Endothelial cell of umbilical vein (primary cell): Measurements from ENCODE around the gene GALK1. TPM values are rescaled to one million over a fixed set of nuclear protein-coding genes. Genes with fewer than 3 reads are reported as not detected.

Source experiments
- BruUV-seq: library from RNA; stranded (reverse); fragments of 400-500 nt; replicated peaks from 2 replicates; lab custom pipeline; 2021; lab: Mats Ljungman, UMichigan
- CTCF ChIA-PET: fragments of 300-600, 350-600 bp; sonication (Branson Sonifier 250); formaldehyde crosslinking; loops from one replicate; lab custom pipeline; 2021; ENCODE audit warnings: antibody characterized with exemption, inconsistent platforms; lab: Charles Lee
- POLR2A ChIA-PET: fragments of 300-600, 350-600 bp; sonication (Branson Sonifier 250); formaldehyde crosslinking; loops from one replicate; lab custom pipeline; 2021; ENCODE audit warnings: antibody characterized with exemption, inconsistent platforms; lab: Charles Lee
- DNase-seq: peaks from one replicate; pipeline ENCODE4 v3.0.0-alpha.2; 2011; ENCODE audit warnings: low read depth, low spot score
- FAIRE-seq: peaks from 2 replicates; lab custom pipeline; 2011; peaks lifted over from hg19 to GRCh38; lab: Jason Lieb, UNC
- H2AFZ ChIP-seq: 2 replicates; pipeline ENCODE4 v1.6.0; 2012; ENCODE audit warnings: low read depth, low read length, control low read depth, inconsistent platforms
- H3K27ac ChIP-seq: 2 replicates; pipeline ENCODE4 v1.5.1; 2011; ENCODE audit warnings: low read depth, mild to moderate bottlenecking, control low read depth, low read length, moderate library complexity; ENCODE audit not compliant: insufficient read depth
- H3K27me3 ChIP-seq, 2 experiments: 2 replicates each; pipeline versions ENCODE4 v1.6.0 to v1.6.1; 2011; ENCODE audit warnings: low read length in 2 of 2, mixed read lengths in 1 of 2; ENCODE audit not compliant: control insufficient read depth in 2 of 2, insufficient read depth in 2 of 2
- H3K36me3 ChIP-seq, 2 experiments: 2 replicates in 1 of 2; 3 replicates in 1 of 2; pipeline ENCODE4 v1.5.1; 2011; ENCODE audit warnings: low read length in 2 of 2, mild to moderate bottlenecking in 1 of 2, moderate library complexity in 1 of 2; ENCODE audit not compliant: control insufficient read depth in 2 of 2, insufficient read depth in 2 of 2; ENCODE audit errors: extremely low read depth in 1 of 2
- H3K4me1 ChIP-seq: 3 replicates; pipeline ENCODE4 v1.5.1; 2011; ENCODE audit warnings: mild to moderate bottlenecking, low read length; ENCODE audit not compliant: control insufficient read depth, insufficient read depth; ENCODE audit errors: extremely low read depth
- H3K4me2 ChIP-seq: 2 replicates; pipeline ENCODE4 v1.6.1; 2011; ENCODE audit warnings: low read length, control low read depth, mixed read lengths; ENCODE audit not compliant: insufficient read depth
- H3K4me3 ChIP-seq, 3 experiments: fragments of 200-600 bp in 1 of 3; sonication (generic), shearing (Covaris generic) in 1 of 3; replicated peaks in 1 of 3; 2 replicates each; pipeline ENCODE4 v1.5.1; 2011 to 2016; ENCODE audit warnings: control low read depth in 3 of 3, low read length in 3 of 3, mild to moderate bottlenecking in 2 of 3, inconsistent platforms in 1 of 3, low read depth in 1 of 3, moderate library complexity in 1 of 3; ENCODE audit not compliant: insufficient read depth in 1 of 3
- H3K79me2 ChIP-seq: 2 replicates; pipeline ENCODE4 v1.6.0; 2012; ENCODE audit warnings: low read length, inconsistent platforms; ENCODE audit not compliant: control insufficient read depth, insufficient read depth
- H3K9ac ChIP-seq: replicated peaks from 2 replicates; pipeline ENCODE3; 2011; ENCODE audit warnings: low read length, control low read depth; ENCODE audit not compliant: insufficient read depth; ENCODE audit errors: extremely low read depth
- H3K9me1 ChIP-seq: replicated peaks from 3 replicates; pipeline ENCODE4 v1.6.0; 2011; ENCODE audit warnings: mild to moderate bottlenecking, low read length; ENCODE audit not compliant: control insufficient read depth, insufficient read depth; ENCODE audit errors: extremely low read depth
- H3K9me3 ChIP-seq: replicated peaks from 2 replicates; pipeline ENCODE4 v1.5.1; 2012; ENCODE audit warnings: low read length, inconsistent platforms; ENCODE audit not compliant: control insufficient read depth, insufficient read depth
- H4K20me1 ChIP-seq: replicated peaks from 2 replicates; pipeline ENCODE3; 2011; ENCODE audit warnings: mild to moderate bottlenecking, low read length; ENCODE audit not compliant: control insufficient read depth, insufficient read depth; ENCODE audit errors: extremely low read depth
- EZH2 ChIP-seq: IDR thresholded peaks from 2 replicates; pipeline ENCODE4 v1.6.1; 2012; ENCODE audit warnings: borderline replicate concordance, low read depth, mild to moderate bottlenecking, moderate library complexity, low read length, inconsistent platforms; ENCODE audit not compliant: severe bottlenecking
- FOS ChIP-seq: IDR thresholded peaks from 2 replicates; pipeline ENCODE4 v1.6.1; 2011; ENCODE audit warnings: mild to moderate bottlenecking, low read length, moderate library complexity, borderline replicate concordance; ENCODE audit not compliant: insufficient read depth
- GATA2 ChIP-seq: IDR thresholded peaks from 2 replicates; pipeline ENCODE4 v1.7.0; 2011; ENCODE audit warnings: low read depth, mild to moderate bottlenecking, moderate library complexity, mixed read lengths, low read length; ENCODE audit not compliant: insufficient read length, insufficient read depth
- JUN ChIP-seq: IDR thresholded peaks from 2 replicates; pipeline ENCODE4 v1.6.1; 2011; ENCODE audit warnings: borderline replicate concordance, low read depth; ENCODE audit not compliant: insufficient read length, insufficient read depth
- POLR2A ChIP-seq: IDR thresholded peaks from 2 replicates; pipeline ENCODE4 v1.6.1; 2012; ENCODE audit warnings: low read depth, mild to moderate bottlenecking, control low read depth, low read length
- POLR2AphosphoS5 ChIP-seq: IDR thresholded peaks from 2 replicates; pipeline ENCODE4 v1.6.1; 2012; ENCODE audit warnings: low read depth, mild to moderate bottlenecking, control low read depth, low read length, moderate library complexity; ENCODE audit not compliant: insufficient read depth
- dilution Hi-C: fragments of 300-500 bp; cut with MboI; formaldehyde crosslinking; loops from one replicate; pipeline ENCODE4 v1.15.0; 2019; ENCODE audit warnings: low sequenced_read_pairs; ENCODE audit not compliant: extremely low pct_ligation_motif_present
- intact Hi-C: fragments of 100-400 bp; cut with micrococcal nuclease; formaldehyde crosslinking; loops from one replicate; pipeline ENCODE4 v1.10.0; 2022
- polyA plus RNA-seq, 4 experiments: library from polyadenylated mRNA; depleted of rRNA in 3 of 4; stranded (reverse) in 3 of 4; unstranded in 1 of 4; fragments of >200 nt; gene quantifications; 2 replicates each; pipeline versions ENCODE4 v1.2.1 to v1.2.3, GENCODE V29; 2011 to 2012; ENCODE audit warnings: missing spikeins in 1 of 4
- total RNA-seq: library from RNA; stranded (reverse); gene quantifications from 2 replicates; pipeline ENCODE4 v1.2.3, GENCODE V29; 2021

The GALK1 gene
- total and polyA plus RNA-seq, 2 donors (not counting 3 experiments of a cell fraction or from before 2014, with no cell fraction given) = 45.8 to 63.7 TPM

GRCh38 chr17:75779250-75779986 lies 14.4 kb upstream of the GALK1 start:
- H4K20me1 ChIP-seq = peaks cover 6% of the 10 kb centered on the region
- no peaks in the 10 kb centered on the region for H3K27me3 ChIP-seq
- DNase-seq = peak; percentile 100
- H3K9me3 ChIP-seq = no peaks in the 10 kb centered on the region
- FAIRE-seq = peak; percentile 96
- peak overlapping the region; percentile 61 to 87 (median 72) for H3K4me3 ChIP-seq
- H3K79me2 ChIP-seq = peaks cover 18% of the 10 kb centered on the region
- H3K36me3 ChIP-seq = peaks cover 14 to 15% of the 10 kb centered on the region in 2 experiments
- peak overlapping the region; percentile 95 for H3K9ac ChIP-seq
- no peaks in the 10 kb centered on the region for H3K9me1 ChIP-seq
- peaks cover 24% of the 10 kb centered on the region for H3K4me1 ChIP-seq
- dilution Hi-C loops (no loop called here), intact Hi-C loops (loop anchor here (1.0 to 10.0 kb wide), 4 partner anchors 48 to 225 kb away; partner anchors contain the start of genes CDK3 and TRIM65)
- TSS peak; percentile 92 for BruUV-seq
- TF ChIP-seq EZH2 (no peak), POLR2AphosphoS5 (peak; percentile 100), JUN (peak; percentile 67), GATA2 (no peak), POLR2A (peak; percentile 100), FOS (peak; percentile 99)
- peak overlapping the region; percentile 93 for H3K27ac ChIP-seq
- no peak overlapping the region for H3K4me2 ChIP-seq
- ChIA-PET POLR2A (interaction anchor here (0.6 to 1.0 kb wide), 25 partner anchors 10 to 224 kb away, joined by 3 to 23 read pairs (median 4); partner anchors contain the start of genes ACOX1, GALK1, MRPL38 and TEN1), CTCF (interaction anchor here (0.7 to 1.7 kb wide), 12 partner anchors 25 to 98 kb away, joined by 3 to 10 read pairs (median 4); partner anchors contain the start of gene WBP2)
- H2AFZ ChIP-seq = no peak overlapping the region
